Neutrophil (primary cell): ENCODE results near the gene KDM1B.

ENCODE experiments used
- H3K27ac ChIP-seq: fragments of 200-600 bp; sonication (generic); 2 replicates; pipeline ENCODE4 v1.5.1; 2016; ENCODE audit warnings: mild to moderate bottlenecking, moderate library complexity
- H3K27me3 ChIP-seq: fragments of 200-600 bp; sonication (generic); 2 replicates; pipeline ENCODE4 v1.6.0; 2016; ENCODE audit warnings: mild to moderate bottlenecking
- H3K36me3 ChIP-seq: fragments of 200-600 bp; sonication (generic); 2 replicates; pipeline ENCODE4 v1.5.1; 2017
- H3K4me1 ChIP-seq, 2 experiments: fragments of 200-600 bp in 1 of 2; sonication (generic) in 1 of 2; 1 replicate in 1 of 2; 2 replicates in 1 of 2; pipeline versions ENCODE4 v1.5.1 to v1.6.1; 2013 to 2016; ENCODE audit warnings: low read depth in 1 of 2, low read length in 1 of 2, mild to moderate bottlenecking in 1 of 2, moderate library complexity in 1 of 2; ENCODE audit not compliant: control insufficient read depth in 1 of 2, insufficient read depth in 1 of 2
- H3K4me3 ChIP-seq, 2 experiments: fragments of 200-600 bp in 1 of 2; sonication (generic) in 1 of 2; 1 replicate in 1 of 2; 2 replicates in 1 of 2; pipeline ENCODE4 v1.5.1; 2013 to 2016; ENCODE audit warnings: low read depth in 1 of 2, low read length in 1 of 2, mild to moderate bottlenecking in 1 of 2, moderate library complexity in 1 of 2
- H3K9me3 ChIP-seq: fragments of 200-600 bp; sonication (generic); 2 replicates; pipeline ENCODE4 v1.5.1; 2016
- TF ChIP-seq, protein P1 (sequence below): fragments of 200-600 bp; sonication (generic); IDR thresholded peaks from 2 replicates; pipeline ENCODE4 v1.5.1; 2016; ENCODE audit warnings: antibody characterized with exemption

The KDM1B gene

DNA sequence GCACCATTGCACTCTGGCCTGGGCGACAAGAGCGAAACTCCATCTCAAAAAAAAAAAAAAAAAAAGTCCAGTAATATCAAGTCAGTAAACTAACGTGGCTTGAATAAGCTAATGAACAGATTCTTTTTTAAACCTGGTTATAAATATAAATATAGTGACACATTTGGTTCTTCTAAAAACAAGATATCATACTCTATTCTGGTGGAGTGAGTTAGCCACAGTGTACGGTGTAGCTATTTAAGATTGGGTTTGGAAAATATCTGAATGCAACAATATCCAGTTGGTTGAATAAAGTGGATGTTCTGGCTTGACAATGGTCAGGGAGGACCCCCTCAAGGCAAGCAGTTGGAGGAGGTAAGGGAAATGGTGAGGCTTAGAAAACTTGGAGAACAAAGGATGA lies 115.0 kb downstream of the KDM1B start:
- H3K4me3 ChIP-seq: no peak overlapping the region
- no peaks in the 10 kb centered on the region for H3K36me3 ChIP-seq
- TF ChIP-seq, protein P1, sequence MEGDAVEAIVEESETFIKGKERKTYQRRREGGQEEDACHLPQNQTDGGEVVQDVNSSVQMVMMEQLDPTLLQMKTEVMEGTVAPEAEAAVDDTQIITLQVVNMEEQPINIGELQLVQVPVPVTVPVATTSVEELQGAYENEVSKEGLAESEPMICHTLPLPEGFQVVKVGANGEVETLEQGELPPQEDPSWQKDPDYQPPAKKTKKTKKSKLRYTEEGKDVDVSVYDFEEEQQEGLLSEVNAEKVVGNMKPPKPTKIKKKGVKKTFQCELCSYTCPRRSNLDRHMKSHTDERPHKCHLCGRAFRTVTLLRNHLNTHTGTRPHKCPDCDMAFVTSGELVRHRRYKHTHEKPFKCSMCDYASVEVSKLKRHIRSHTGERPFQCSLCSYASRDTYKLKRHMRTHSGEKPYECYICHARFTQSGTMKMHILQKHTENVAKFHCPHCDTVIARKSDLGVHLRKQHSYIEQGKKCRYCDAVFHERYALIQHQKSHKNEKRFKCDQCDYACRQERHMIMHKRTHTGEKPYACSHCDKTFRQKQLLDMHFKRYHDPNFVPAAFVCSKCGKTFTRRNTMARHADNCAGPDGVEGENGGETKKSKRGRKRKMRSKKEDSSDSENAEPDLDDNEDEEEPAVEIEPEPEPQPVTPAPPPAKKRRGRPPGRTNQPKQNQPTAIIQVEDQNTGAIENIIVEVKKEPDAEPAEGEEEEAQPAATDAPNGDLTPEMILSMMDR: no peak
- H3K27me3 ChIP-seq: peaks cover 39% of the 10 kb centered on the region
- peaks cover 1 to 2% of the 10 kb centered on the region in 2 experiments for H3K4me1 ChIP-seq
- no peaks in the 10 kb centered on the region for H3K9me3 ChIP-seq
- no peak overlapping the region for H3K27ac ChIP-seq
